T-helper 22 cell (primary cell): Measurements from ENCODE around the gene KLK5.
"Not testable (repeated sequence)": the region's sequence is repeated elsewhere in the genome, so short reads cannot be mapped to it uniquely, and the experiment has no call there.

ENCODE experiments used
- DNase-seq: peaks from one replicate; pipeline ENCODE4 v3.0.0-alpha.2; 2020; ENCODE audit warnings: low read depth

Gene KLK5

GRCh38 chr19:50921426-50922316 is 31.2 kb downstream of the KLK5 start:
- no peak for DNase-seq

- no peak for DNase-seq
Measured at GRCh38 chr19:50916069-50916468, 36.8 kb downstream of the KLK5 start.

DNA sequence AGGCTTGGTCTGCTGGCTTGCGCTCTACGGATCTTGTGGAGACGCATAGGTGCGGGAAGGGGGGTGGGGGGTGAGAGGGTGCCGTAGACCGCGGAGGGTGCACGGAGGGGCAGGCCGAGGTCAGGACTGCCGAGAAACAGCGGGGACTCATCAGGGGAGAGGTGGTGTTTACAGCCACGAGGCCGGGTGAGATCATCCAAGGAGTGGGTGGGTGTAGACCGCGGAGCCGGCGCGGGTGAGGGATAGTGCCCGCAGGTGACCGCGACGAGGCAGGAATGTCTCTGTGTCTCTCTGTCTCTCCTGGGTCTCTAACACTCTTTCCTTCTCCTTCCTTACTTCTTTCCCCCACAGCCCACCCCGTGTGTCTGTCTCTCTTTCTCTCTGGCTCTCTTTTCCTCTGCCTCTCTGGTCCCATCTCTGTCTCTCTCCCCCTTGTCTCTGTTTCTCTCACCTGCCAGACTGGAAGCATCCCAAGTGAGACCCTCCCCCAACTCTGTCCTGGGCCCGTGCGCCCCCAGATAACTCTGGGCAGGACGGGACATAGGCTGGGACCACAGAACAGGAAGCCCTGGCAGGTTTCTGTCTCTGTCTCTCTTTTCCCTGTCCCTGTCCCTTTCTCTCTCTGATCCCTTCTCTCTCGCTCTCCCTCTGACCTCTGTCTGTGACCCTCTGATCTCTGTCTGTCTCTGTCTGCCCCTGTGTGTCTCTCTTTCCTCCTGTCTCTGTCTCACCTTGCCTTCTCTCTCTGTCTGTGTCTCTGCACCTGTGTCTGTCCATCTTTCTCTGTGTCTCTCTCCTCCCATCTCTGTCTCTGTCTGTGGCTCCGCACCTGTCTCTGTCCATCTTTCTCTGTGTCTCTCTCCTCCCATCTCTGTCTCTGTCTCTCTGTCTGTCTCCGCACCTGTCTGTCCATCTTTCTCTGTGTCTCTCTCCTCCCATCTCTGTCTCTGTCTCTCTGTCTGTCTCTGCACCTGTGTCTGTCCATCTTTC is 39.8 kb downstream of the KLK5 start:
- DNase-seq: no peak

GRCh38 chr19:50912102-50912599 is 40.7 kb downstream of the KLK5 start:
- no peak for DNase-seq

- DNase-seq: no peak
Measured at GRCh38 chr19:50911206-50912101, 41.4 kb downstream of the KLK5 start, which contains the start of gene KLK4. KLK4 (minus strand) TSS chr19:50911395; CDS start chr19:50910738, 657 bp downstream.

DNA sequence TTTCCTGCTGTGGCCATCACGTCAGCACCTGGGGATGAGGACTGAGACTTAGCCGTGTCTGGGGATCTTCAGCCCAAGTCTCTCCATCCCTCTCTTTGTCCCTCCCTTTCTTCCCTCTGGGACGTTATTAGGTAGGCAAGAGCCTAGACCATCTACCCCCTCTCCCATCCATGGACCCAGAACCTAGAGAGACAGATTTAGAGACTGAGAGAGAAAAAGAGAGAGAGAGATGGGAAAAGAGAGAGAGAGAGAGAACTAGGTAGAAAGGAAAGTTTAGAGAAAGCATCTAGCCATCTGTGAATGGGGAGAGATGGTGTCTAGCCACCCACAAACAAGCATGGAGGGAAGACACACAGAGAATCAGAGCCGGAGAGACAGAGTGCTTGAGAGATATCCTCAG is 42.1 kb downstream of the KLK5 start:
- DNase-seq: no peak

DNA sequence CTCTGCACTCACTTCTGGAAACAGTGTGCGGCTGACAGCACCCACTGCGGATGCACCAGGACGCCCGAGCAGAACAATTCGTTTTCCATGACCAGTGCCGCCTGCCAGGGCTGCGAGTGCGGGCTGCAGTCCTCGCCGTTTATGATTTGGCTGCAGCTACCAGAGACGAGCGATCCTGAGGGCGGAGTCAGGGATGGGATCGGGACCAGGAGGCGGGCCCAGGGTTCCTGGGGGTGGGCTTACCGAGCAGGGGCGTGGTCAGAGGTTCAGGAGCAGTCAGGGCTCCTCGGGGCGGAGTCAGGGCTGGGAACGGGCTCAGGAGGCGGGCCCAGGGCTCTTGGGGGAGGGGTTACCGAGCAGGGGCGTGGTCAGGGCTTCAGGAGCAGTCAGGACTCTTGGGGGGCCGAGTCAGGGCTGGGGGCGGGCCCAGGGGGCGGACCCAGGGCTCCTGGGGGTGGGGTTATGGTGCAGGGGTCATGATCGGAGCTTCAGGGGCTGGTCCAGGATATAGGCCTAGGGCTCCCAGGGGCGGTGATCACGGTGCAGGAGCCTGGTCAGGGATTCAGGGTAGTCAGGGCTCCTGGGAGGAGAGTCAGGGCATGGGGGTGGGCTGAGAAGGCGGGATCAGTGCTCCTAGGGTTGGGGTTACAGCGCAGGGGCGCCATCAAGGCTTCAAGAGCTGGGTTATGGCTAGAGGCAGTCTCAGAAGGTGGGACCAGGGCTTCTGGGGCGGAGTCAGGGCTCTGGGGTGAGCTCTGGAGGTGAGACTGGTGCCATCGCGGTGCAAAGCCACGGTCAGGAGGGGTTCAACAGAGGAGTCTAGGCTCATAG is 43.4 kb downstream of the KLK5 start:
- no peak for DNase-seq

GRCh38 chr19:50908336-50908735 is 44.5 kb downstream of the KLK5 start:
- DNase-seq: no peak

- no peak for DNase-seq
Measured at GRCh38 chr19:50906217-50906616, 46.6 kb downstream of the KLK5 start.

- no peak for DNase-seq
Measured at GRCh38 chr19:50902640-50903039, 50.2 kb downstream of the KLK5 start.

DNA sequence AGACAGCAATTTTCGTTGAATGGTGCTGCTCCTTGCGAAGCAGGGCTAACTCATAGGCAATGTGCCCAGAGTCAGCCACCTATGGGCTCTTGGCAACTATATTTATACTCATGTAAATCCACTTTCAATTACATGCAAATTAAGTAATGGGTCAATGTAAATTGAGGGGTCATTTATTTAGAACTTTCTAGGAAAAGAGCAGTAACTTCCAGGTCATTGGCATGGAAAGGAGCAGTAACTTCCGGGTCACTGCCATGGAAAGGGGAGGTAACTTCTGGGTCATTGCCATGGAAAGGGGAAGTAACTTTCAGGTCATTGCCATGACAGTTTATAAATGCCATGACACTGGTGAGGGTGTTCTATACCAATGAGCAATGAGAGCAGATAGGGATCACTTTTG is 53.3 kb downstream of the KLK5 start:
- no peak for DNase-seq

GRCh38 chr19:50898018-50898417 is 54.8 kb downstream of the KLK5 start:
- no peak for DNase-seq

DNA sequence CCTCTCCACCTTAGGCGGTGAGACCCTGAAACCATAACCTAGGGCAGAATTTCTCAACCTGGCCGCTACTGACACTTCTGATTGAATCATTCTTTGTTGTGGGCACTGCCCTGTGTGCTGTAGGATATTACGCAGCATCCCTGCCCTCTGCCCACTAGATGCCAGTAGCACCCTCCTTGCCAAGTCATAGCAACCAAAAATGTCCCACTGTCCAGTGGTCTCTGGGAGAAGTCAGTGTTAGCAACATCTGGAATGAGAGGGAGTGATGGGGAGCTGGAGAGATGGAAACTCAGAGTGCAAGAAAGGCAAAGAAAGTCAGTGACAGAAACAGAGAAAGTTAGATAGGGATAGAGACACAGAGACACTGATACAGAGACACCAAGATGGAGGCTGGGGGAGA is 55.2 kb downstream of the KLK5 start:
- DNase-seq: no peak

- no peak for DNase-seq
Measured at GRCh38 chr19:50897191-50897607, 55.6 kb downstream of the KLK5 start.

DNA sequence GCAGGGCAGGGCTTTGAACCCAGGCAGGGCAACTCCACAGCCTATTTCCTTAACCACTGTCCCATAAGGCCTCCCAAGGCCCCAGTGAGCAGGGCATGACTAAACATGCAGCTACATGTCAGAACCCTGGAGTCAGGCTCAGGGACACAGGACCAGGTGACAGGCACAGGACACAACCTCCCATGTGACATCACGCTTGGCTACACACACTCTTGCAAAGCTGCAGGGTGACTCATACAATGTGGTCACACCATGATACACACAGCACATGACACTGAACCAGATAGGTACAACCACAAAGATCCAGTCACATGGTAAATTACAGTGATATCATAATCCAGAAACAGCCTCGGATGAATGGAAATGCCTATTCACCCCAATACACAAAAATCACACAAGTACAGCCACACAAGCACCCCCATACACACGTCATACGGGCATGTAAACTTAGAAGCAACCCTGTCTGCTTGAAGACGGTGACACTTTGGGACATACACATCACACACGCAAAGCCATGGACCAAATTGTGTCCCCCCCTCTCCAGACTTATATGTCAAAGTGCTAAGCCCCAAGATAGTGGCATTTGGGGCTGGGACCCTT is 56.1 kb downstream of the KLK5 start:
- no peak for DNase-seq

DNA sequence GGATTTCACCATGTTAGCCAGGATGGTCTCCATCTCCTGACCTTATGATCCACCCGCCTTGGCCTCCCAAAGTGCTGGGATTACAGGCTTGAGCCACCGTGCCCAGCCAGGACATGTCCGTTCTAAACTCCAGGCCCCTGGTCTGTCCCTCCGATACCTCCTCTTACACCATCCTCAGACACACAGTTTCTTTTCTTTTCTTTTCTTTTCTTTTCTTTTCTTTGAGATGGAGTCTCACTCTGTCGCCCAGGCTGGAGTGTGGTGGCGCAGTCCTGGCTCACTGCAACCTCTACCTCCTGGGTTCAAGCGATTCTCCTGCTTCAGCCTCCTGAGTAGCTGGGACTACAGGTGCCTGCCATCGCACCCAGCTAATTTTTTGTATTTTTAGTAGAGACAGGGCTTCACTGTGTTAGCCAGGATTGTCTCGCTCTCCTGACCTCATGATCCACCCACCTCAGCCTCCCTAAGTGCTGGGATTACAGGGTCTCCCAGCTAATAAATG is 56.7 kb downstream of the KLK5 start:
- DNase-seq: not testable (repeated sequence)

GRCh38 chr19:50894478-50895356 is 58.1 kb downstream of the KLK5 start:
- DNase-seq: no peak
